ENCODE measurements around the gene LRRC53.

DNA sequence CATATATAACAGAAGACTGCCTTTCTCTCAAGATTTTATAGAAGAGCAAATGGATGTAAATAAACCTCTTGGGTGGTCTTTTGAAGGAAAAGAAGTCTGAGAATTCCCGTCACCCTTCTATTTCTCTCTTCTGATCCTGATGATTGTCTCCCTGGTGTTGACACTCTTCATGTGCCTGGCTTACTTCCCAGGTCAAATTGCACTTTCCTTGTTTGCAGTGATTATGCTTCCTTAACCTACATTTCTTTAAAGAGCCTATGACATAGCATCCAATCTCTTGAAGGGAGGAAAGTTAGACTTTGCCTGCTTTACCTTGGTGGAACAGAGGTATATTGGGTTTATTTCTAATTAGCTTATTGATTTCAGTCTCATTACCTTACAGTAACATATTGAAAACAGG lies 80.1 kb downstream of the LRRC53 start:
- TF ChIP-seq CTCF (IDR thresholded peaks at IDR 0.05; ENCODE audit: low read length) (no peak), EZH2 (IDR thresholded peaks at IDR 0.05; ENCODE audit: borderline replicate concordance, low read length) (no peak)
